ENCODE results near the gene MTF1. TPM values are rescaled to one million over a fixed set of nuclear protein-coding genes. Genes with fewer than 3 reads are reported as not detected.
"Not testable (repeated sequence)": the region's sequence is repeated elsewhere in the genome, so short reads cannot be mapped to it uniquely, and the experiment has no call there.

The MTF1 gene
- total RNA-seq, 2 donors from 2014 or later, result 22.1 to 33.9 TPM

DNA sequence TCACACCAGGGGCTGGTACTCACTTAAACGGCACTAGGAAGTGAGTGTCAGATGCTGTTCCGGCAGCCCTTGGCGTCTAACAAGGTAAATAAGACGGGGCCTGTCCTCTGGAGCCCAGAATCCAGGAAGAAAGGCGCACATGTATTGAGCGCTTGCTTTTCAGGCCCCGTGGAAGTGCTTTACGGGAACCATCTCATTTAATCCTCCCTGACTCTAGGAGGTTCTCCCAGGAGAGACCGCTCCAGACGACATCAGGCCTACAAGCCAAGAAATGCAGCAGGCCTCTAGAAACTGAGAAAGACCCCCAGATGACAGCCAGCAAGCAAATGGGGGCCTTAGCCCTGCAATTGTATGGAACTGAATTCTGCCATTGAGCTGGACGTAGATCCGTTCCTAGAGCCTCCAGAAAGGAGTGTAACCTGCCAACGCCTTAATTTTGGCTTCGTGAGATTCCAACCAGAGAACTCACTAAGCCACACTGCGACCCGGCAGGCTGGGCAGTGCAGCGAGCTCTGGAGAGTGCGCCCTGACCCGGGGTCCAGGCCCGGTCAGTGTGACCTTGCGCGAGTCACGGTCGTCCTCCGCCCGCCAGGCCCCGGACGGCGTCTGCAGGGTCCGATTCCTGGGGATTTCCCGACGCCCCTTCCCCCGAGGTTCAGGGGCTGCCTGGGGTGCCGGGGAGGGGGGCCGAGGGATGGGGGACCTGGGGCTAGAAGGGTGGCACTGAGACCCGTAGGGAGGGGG is 66.3 kb downstream of the MTF1 start:
- peak overlapping the region; percentile 50 for H3K4me3 ChIP-seq
- DNase-seq, result no peak
- TF ChIP-seq, protein P1, sequence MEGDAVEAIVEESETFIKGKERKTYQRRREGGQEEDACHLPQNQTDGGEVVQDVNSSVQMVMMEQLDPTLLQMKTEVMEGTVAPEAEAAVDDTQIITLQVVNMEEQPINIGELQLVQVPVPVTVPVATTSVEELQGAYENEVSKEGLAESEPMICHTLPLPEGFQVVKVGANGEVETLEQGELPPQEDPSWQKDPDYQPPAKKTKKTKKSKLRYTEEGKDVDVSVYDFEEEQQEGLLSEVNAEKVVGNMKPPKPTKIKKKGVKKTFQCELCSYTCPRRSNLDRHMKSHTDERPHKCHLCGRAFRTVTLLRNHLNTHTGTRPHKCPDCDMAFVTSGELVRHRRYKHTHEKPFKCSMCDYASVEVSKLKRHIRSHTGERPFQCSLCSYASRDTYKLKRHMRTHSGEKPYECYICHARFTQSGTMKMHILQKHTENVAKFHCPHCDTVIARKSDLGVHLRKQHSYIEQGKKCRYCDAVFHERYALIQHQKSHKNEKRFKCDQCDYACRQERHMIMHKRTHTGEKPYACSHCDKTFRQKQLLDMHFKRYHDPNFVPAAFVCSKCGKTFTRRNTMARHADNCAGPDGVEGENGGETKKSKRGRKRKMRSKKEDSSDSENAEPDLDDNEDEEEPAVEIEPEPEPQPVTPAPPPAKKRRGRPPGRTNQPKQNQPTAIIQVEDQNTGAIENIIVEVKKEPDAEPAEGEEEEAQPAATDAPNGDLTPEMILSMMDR (IDR thresholded peaks at IDR 0.05), result no peak

DNA sequence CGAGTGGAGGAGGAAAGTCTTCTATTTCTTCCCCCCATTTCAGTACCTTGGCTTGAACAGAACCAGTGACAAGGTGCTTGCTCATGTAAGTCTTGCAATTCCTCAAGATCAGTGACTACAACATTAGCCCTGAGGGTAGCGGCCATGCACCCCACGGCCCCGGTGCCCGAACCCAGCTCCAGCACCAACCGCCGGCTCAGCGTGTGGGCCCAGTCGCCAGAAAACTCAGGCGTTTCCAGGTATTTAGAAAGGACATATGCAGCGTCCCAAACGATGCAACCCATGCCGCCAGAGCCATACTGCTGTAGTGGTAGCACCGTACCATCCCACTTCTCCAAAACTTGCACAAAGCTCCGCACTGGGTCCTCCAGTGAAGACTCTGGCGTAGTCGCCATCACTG is 76.9 kb downstream of the MTF1 start:
- H3K9me3 ChIP-seq, result no peaks in the 10 kb centered on the region
- H3K27me3 ChIP-seq, result no peaks in the 10 kb centered on the region
- H3K4me1 ChIP-seq, result no peaks in the 10 kb centered on the region
- H3K36me3 ChIP-seq, result no peaks in the 10 kb centered on the region
- DNase-seq, result no peak
- TF ChIP-seq, protein P1 (IDR thresholded peaks at IDR 0.05), result no peak
- intact Hi-C loops (cut with DNase I), result no loop called here
- H3K9ac ChIP-seq (ENCODE audit: low read depth in 2 of 2, low read length in 2 of 2), result no peak overlapping the region
- no peak overlapping the region for H3K4me3 ChIP-seq
- no peak overlapping the region for H3K27ac ChIP-seq

More for the DNA sequence above, 66.3 kb downstream of the MTF1 start:
- Histone ChIP-seq H3K9me3 (no peaks in the 10 kb centered on the region), H3K36me3 (no peaks in the 10 kb centered on the region), H3K9ac (ENCODE audit: low read depth in 2 of 2, low read length in 2 of 2) (no peak overlapping the region), H3K27ac (no peak overlapping the region), H3K4me1 (peaks cover 8% of the 10 kb centered on the region), H3K27me3 (no peaks in the 10 kb centered on the region)
- intact Hi-C loops (cut with DNase I), result no loop called here

DNA sequence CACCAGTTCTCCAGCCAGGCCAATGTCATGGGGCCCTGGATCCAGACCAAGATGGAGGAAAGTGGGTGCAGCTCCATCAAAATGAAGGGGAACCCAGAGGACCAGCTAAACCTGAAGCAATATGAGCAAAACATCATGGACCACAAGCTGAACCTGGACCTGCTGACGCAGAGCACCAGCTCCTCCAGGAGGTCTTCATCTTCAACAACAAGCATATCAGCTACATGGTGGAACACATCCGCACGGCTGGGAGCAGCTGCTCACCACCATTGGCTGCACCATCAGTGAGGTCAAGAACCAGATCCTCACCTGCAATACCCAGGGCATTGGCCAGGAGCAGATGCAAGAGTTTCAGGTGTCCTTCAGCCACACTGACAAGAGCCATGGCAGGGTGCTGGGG is 80.7 kb downstream of the MTF1 start:
- intact Hi-C loops (cut with DNase I), result no loop called here
- no peak overlapping the region for H3K9ac ChIP-seq (ENCODE audit: low read depth in 2 of 2, low read length in 2 of 2)
- no peaks in the 10 kb centered on the region for H3K9me3 ChIP-seq
- no peak for DNase-seq
- TF ChIP-seq, protein P1 (IDR thresholded peaks at IDR 0.05), result no peak
- no peak overlapping the region for H3K4me3 ChIP-seq
- no peak overlapping the region for H3K27ac ChIP-seq
- no peaks in the 10 kb centered on the region for H3K27me3 ChIP-seq
- no peaks in the 10 kb centered on the region for H3K36me3 ChIP-seq
- no peaks in the 10 kb centered on the region for H3K4me1 ChIP-seq

DNA sequence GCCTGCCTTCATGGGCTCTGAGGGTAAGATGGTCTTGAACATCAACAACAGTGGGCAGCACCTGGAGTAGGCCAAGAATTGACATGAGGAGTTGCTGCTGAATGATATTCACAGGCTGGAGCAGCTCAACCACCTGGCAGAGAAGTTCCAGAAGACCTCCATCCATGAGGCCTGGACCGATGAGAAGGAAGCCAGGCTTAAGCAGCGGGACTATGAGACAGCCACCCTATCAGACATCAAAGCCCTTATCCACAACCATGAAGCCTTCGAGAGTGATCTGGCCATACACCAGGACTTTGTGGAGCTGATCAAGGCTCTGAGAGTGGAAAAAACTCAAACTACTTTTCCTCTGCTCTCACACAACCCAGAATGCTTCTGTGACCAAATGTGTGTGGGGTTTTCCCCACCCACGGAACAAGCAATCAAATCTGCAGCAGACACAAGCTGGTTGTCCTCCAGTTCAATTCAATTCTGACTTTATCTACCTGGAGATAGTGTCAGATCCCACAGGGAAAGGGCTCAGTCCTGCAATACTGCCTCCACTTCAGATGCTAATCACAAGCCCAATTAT is 82.4 kb downstream of the MTF1 start:
- no peaks in the 10 kb centered on the region for H3K27me3 ChIP-seq
- H3K36me3 ChIP-seq, result no peaks in the 10 kb centered on the region
- H3K9me3 ChIP-seq, result no peaks in the 10 kb centered on the region
- H3K4me3 ChIP-seq, result no peak overlapping the region
- TF ChIP-seq, protein P1 (IDR thresholded peaks at IDR 0.05), result no peak
- H3K9ac ChIP-seq (ENCODE audit: low read depth in 2 of 2, low read length in 2 of 2), result no peak overlapping the region
- DNase-seq, result no peak
- H3K27ac ChIP-seq, result no peak overlapping the region
- intact Hi-C loops (cut with DNase I), result no loop called here
- H3K4me1 ChIP-seq, result no peaks in the 10 kb centered on the region

- H3K27ac ChIP-seq; DNase-seq; H3K9ac ChIP-seq (ENCODE audit: low read depth in 2 of 2, low read length in 2 of 2); intact Hi-C loops (cut with DNase I); H3K4me3 ChIP-seq; H3K4me1 ChIP-seq; H3K27me3 ChIP-seq; H3K36me3 ChIP-seq; H3K9me3 ChIP-seq: not testable (repeated sequence)
Observed at GRCh38 chr1:37771440-37771839, 88.0 kb downstream of the MTF1 start.

GRCh38 chr1:37767488-37767887 is 91.9 kb downstream of the MTF1 start:
- H3K27me3 ChIP-seq, result peaks cover 37% of the 10 kb centered on the region
- DNase-seq, result no peak
- TF ChIP-seq, protein P1 (IDR thresholded peaks at IDR 0.05), result no peak
- peaks cover 4% of the 10 kb centered on the region for H3K4me1 ChIP-seq
- H3K4me3 ChIP-seq, result no peak overlapping the region
- intact Hi-C loops (cut with DNase I), result no loop called here
- H3K9me3 ChIP-seq, result no peaks in the 10 kb centered on the region
- no peak overlapping the region for H3K9ac ChIP-seq (ENCODE audit: low read depth in 2 of 2, low read length in 2 of 2)
- H3K36me3 ChIP-seq, result no peaks in the 10 kb centered on the region
- H3K27ac ChIP-seq, result no peak overlapping the region

All from colonic mucosa (tissue), 4 donors.